PFSK-1 (cell line): ENCODE measurements around the gene HOXA6.

Source experiments
- FOXP2 ChIP-seq: optimal IDR thresholded peaks from 2 replicates; pipeline ENCODE3; 2011; ENCODE audit warnings: borderline replicate concordance, control low read depth, inconsistent platforms; ENCODE audit not compliant: insufficient read depth; ENCODE audit errors: extremely low read length, extremely low read depth
- POLR2AphosphoS5 ChIP-seq: IDR thresholded peaks from 2 replicates; pipeline ENCODE4 v1.6.1; 2012; ENCODE audit warnings: low read depth, mild to moderate bottlenecking, control low read depth, low read length, moderate library complexity
- SIN3A ChIP-seq: IDR thresholded peaks from 2 replicates; pipeline ENCODE4 v1.6.1; 2012; ENCODE audit warnings: mild to moderate bottlenecking, low read length, moderate library complexity, borderline replicate concordance; ENCODE audit not compliant: insufficient read depth
- TAF1 ChIP-seq: IDR thresholded peaks from 2 replicates; pipeline ENCODE4 v1.6.1; 2012; ENCODE audit warnings: low read length, control low read depth, borderline replicate concordance; ENCODE audit not compliant: insufficient read depth
- TF ChIP-seq, protein P1 (sequence below), 2 experiments: IDR thresholded peaks; 2 replicates each; pipeline versions ENCODE4 v1.6.1 to v1.8.0; 2011 to 2012; ENCODE audit warnings: low read depth in 2 of 2, low read length in 2 of 2, control low read depth in 1 of 2, inconsistent platforms in 1 of 2, mild to moderate bottlenecking in 1 of 2, moderate library complexity in 1 of 2; ENCODE audit not compliant: insufficient read depth in 1 of 2

HOXA6 gene

GRCh38 chr7:27182861-27183681 lies 35.5 kb upstream of the HOXA6 start:
- TF ChIP-seq POLR2AphosphoS5 = no peak

DNA sequence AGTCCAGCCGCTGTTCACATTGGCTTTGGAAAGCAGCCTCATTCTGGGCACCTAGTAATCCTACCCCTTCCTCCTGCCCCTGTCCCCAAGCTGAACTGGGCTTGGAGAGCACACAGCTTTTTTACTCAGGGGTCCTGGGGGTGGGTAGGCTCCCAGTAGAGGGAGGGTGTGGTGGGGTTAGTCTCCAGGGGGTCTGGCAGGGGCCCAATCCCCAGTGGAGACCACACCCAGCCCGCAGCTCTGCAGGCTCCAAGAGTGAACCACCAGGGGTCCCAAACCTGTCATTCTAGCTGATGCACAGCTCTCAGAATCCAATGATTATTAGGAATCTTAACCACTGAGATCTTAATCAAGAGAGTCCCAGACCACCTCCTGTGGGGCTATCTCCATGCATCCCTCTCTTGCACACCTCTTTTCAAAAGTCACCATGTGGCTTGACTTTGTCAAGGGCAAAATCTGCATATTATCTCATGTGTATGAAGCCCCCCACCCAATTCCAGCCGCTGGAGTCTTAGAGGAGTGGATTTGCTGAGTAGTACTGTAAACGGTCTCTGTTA lies 34.8 kb upstream of the HOXA6 start:
- TF ChIP-seq SIN3A (no peak), TAF1 (no peak), POLR2AphosphoS5 (no peak)

GRCh38 chr7:27181795-27182275 lies 34.3 kb upstream of the HOXA6 start:
- TF ChIP-seq, protein P1, sequence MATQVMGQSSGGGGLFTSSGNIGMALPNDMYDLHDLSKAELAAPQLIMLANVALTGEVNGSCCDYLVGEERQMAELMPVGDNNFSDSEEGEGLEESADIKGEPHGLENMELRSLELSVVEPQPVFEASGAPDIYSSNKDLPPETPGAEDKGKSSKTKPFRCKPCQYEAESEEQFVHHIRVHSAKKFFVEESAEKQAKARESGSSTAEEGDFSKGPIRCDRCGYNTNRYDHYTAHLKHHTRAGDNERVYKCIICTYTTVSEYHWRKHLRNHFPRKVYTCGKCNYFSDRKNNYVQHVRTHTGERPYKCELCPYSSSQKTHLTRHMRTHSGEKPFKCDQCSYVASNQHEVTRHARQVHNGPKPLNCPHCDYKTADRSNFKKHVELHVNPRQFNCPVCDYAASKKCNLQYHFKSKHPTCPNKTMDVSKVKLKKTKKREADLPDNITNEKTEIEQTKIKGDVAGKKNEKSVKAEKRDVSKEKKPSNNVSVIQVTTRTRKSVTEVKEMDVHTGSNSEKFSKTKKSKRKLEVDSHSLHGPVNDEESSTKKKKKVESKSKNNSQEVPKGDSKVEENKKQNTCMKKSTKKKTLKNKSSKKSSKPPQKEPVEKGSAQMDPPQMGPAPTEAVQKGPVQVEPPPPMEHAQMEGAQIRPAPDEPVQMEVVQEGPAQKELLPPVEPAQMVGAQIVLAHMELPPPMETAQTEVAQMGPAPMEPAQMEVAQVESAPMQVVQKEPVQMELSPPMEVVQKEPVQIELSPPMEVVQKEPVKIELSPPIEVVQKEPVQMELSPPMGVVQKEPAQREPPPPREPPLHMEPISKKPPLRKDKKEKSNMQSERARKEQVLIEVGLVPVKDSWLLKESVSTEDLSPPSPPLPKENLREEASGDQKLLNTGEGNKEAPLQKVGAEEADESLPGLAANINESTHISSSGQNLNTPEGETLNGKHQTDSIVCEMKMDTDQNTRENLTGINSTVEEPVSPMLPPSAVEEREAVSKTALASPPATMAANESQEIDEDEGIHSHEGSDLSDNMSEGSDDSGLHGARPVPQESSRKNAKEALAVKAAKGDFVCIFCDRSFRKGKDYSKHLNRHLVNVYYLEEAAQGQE (IDR thresholded peaks at IDR 0.05; ENCODE audit: insufficient read depth in 1 of 2, low read depth in 2 of 2, low read length in 2 of 2) = no peak
- TF ChIP-seq POLR2AphosphoS5 (no peak), SIN3A (no peak), TAF1 (no peak), FOXP2 (no peak)

DNA sequence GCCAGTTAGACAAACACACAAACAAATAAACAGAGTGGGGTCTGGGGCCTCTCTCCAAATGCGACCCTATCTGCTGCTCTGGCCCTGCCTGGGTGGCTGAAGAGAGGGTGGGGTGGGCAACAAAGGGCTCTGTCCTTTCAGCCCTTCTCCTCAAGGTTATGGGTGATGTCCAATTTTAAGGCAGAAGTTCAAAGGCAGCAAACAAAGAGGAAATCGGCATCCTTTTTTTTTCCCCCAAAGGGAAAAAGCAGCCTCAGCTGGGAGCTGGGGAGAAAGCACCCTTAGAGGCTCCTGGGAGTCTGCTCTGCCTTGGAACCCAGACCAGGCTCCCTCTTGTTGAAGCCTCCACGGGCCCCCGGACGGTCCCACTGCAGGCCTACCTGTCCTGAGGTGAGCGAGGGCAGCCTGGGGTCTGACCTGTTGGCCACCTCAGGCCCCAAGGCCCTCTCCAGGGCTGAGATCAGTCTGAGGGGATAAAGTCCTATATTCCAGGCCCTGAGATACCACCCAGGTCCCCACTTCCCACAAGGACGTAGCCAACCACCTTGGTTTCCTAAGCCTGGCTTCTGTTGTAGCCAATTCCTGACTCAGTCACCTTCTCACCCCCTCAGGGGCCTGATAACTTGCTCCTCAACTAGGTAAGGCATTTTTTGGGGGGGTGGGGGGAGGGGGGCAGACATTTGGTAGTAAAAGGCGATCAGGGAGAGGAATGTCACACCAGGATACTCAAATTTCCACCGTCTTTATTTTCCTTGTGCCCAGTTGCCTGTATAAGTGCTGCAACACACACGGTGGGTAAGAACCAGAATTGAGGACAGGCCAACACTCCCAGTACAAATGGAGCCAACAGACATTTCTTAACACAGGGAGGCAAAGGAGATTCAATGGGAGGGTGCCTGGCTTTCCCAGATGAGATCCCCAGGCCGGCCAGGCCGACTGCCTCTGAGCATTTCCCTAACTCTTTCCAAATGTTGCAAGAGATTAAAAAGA lies 33.2 kb upstream of the HOXA6 start:
- no peak for TF ChIP-seq SIN3A
- no peak for TF ChIP-seq FOXP2
- TF ChIP-seq, protein P1 (IDR thresholded peaks at IDR 0.05; ENCODE audit: insufficient read depth in 1 of 2, low read depth in 2 of 2, low read length in 2 of 2) = no peak

DNA sequence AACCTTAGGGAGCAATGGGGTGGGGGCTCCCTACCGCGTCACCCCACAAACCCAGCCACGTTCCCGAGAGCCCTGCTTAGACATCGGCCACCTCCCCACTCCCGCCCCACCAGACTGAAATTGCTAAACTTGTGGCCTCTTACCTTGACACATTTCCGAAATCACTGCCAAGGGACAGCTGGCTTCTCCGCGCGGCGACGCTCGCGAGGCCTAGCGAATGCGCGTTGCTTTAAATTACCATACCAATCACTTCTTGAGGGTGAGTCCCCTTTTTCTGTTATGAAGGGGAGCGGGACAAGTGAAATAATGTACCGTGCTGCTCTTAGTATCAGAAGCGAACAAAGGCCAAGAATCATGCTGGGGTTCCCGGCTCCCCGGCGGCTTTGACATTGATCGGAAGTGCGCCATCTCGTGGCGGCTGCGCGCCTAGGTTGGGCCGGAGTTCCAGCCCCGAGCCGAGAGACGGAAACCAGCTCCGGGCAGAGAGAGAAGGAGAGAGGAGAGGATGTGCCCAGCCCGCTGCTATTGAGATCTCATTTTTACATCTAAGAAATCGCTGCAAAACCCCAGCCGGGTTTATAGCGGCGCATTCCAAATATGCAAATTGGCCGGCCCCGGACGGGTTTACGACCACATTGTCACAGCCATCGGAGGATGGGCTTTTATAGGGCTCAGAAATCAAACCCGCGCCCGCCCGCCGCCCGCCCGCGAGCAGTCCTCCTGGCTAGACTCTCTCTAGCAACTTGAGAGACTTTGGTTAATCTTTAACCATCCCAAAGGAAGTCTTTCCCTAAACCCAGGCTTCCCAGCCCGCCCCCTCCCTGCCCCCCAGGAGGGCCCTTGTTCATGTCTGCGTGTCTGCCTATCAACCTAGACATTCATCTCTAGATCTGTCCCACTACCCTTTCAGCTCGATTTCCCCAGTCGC lies 32.2 kb upstream of the HOXA6 start:
- TF ChIP-seq SIN3A (no peak), FOXP2 (no peak)
- TF ChIP-seq, protein P1 (IDR thresholded peaks at IDR 0.05; ENCODE audit: insufficient read depth in 1 of 2, low read depth in 2 of 2, low read length in 2 of 2) = no peak
